Spleen (tissue), 7 donors: Measurements from ENCODE around the gene HTR2A.

Source experiments
- POLR2A ChIP-seq, 3 donors: fragments of 450-650 bp; IDR thresholded peaks; one replicate each; pipeline ENCODE4 v1.5.1; 2017; ENCODE audit warnings: antibody characterized with exemption in 3 of 3, mild to moderate bottlenecking in 1 of 3
- TF ChIP-seq, protein P1 (sequence below), 11 experiments: fragments of 200-600 bp in 7 of 11; fragments of 450-650 bp in 4 of 11; sonication (generic) in 4 of 11; IDR thresholded peaks in 8 of 11; conservative IDR thresholded peaks in 3 of 11; 1 replicate in 7 of 11; 2 replicates in 4 of 11; pipeline versions ENCODE4 v1.4.0 to v1.8.0; 2016 to 2021; ENCODE audit warnings: antibody characterized with exemption in 11 of 11, inconsistent platforms in 4 of 11, mild to moderate bottlenecking in 1 of 11
- donor health status: DM: no; HTN: no; CAD: no; lungs with moderate emphysema.
- donor health status: DM: no; HTN: no; CAD: no.
- donor health status: DM: no; HTN: no; CAD: no.

DNA sequence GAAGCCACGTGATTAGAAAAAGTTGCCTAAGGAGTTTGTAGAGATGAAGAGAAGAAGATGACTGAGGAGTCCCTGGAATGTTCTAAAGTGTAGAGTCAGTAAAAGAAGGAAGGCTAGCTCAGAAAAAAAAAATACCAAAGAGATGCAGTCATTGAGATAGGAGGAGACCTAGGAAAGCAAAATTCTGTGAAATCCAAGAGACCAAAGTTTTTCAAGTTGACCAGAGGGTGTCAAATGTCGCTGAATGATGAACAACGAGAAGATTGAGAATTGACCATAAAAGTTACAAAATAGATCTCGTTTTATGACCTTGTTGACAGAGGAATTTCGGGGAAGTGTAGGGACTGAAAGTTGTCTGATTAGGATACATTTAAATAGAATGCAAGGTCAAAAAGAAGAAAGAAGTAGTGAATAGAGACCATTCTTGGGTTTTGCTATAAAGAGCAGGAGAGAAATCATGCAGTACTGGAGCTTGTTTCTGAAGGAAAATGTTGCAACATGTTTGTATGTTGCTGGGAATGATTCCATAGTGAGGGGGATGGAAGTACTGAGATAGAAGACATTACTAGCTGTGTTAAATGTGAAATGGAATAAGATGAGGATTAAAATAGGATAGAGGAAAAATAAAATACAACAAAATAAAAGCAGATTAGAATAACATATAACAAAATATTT lies 30.2 kb upstream of the HTR2A start:
- TF ChIP-seq, protein P1, sequence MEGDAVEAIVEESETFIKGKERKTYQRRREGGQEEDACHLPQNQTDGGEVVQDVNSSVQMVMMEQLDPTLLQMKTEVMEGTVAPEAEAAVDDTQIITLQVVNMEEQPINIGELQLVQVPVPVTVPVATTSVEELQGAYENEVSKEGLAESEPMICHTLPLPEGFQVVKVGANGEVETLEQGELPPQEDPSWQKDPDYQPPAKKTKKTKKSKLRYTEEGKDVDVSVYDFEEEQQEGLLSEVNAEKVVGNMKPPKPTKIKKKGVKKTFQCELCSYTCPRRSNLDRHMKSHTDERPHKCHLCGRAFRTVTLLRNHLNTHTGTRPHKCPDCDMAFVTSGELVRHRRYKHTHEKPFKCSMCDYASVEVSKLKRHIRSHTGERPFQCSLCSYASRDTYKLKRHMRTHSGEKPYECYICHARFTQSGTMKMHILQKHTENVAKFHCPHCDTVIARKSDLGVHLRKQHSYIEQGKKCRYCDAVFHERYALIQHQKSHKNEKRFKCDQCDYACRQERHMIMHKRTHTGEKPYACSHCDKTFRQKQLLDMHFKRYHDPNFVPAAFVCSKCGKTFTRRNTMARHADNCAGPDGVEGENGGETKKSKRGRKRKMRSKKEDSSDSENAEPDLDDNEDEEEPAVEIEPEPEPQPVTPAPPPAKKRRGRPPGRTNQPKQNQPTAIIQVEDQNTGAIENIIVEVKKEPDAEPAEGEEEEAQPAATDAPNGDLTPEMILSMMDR (IDR thresholded peaks at IDR 0.05 in 8 of 11, conservative IDR thresholded peaks at IDR 0.05 in 3 of 11): no peak
- no peak for TF ChIP-seq POLR2A (IDR thresholded peaks at IDR 0.05)
